Large intestine (tissue), 3 donors: ENCODE measurements around the gene RPL31. TPM values are rescaled to one million over a fixed set of nuclear protein-coding genes. Genes with fewer than 3 reads are reported as not detected.

Experiments
- DNase-seq, 2 donors: peaks; one replicate each; pipeline versions ENCODE4 v3.0.0 to v3.0.0-alpha.2; 2013
- H3K27ac ChIP-seq: one replicate; pipeline ENCODE4 v1.5.1; 2013; ENCODE audit warnings: low read length
- H3K27me3 ChIP-seq: 2 replicates; pipeline ENCODE4 v1.6.1; 2013; ENCODE audit warnings: low read length; ENCODE audit not compliant: control insufficient read depth, insufficient read depth
- H3K36me3 ChIP-seq: 2 replicates; pipeline ENCODE4 v1.6.1; 2013; ENCODE audit warnings: low read length; ENCODE audit not compliant: control insufficient read depth, insufficient read depth
- H3K4me1 ChIP-seq: one replicate; pipeline ENCODE4 v1.6.1; 2013; ENCODE audit warnings: low read length; ENCODE audit not compliant: control insufficient read depth, insufficient read depth
- H3K4me3 ChIP-seq: one replicate; pipeline ENCODE4 v1.5.1; 2013; ENCODE audit warnings: low read length
- H3K9me3 ChIP-seq: one replicate; pipeline ENCODE4 v1.6.1; 2013; ENCODE audit warnings: mild to moderate bottlenecking, low read depth, low read length, moderate library complexity; ENCODE audit not compliant: control insufficient read depth
- WGBS: methylation state at CpG from one replicate; pipeline ENCODE4 v1.1.5; 2013; ENCODE audit warnings: low lambda C conversion rate; ENCODE audit not compliant: insufficient coverage; 5-methylcytosine and 5-hydroxymethylcytosine counted together
- polyA plus RNA-seq: library from polyadenylated mRNA; unstranded; fragments of 120-200 nt; gene quantifications from one replicate; pipeline ENCODE4 v1.2.1, GENCODE V29; 2013

Gene RPL31
- polyA plus RNA-seq, 1 donor: 4,666 TPM

- no peaks in the 10 kb centered on the region for H3K4me1 ChIP-seq
- WGBS: no CpG with 5 or more reads among the region's 16 CpGs
- no peaks in the 10 kb centered on the region for H3K9me3 ChIP-seq
- no peak overlapping the region for H3K27ac ChIP-seq
- peaks cover 23% of the 10 kb centered on the region for H3K36me3 ChIP-seq
- DNase-seq: no peak
- no peak overlapping the region for H3K4me3 ChIP-seq
- H3K27me3 ChIP-seq: no peaks in the 10 kb centered on the region
Measured at GRCh38 chr2:101022221-101022620, 20.1 kb downstream of the RPL31 start.

GRCh38 chr2:101023327-101024107 is 21.4 kb downstream of the RPL31 start:
- Histone ChIP-seq H3K36me3 (peaks cover 23% of the 10 kb centered on the region), H3K27ac (no peak overlapping the region), H3K4me3 (no peak overlapping the region), H3K9me3 (no peaks in the 10 kb centered on the region), H3K4me1 (no peaks in the 10 kb centered on the region), H3K27me3 (no peaks in the 10 kb centered on the region)
- no CpG with 5 or more reads among the region's 6 CpGs for WGBS
- DNase-seq: no peak

GRCh38 chr2:101025561-101025960 is 23.5 kb downstream of the RPL31 start:
- Histone ChIP-seq H3K36me3 (peaks cover 15% of the 10 kb centered on the region), H3K27ac (no peak overlapping the region), H3K9me3 (no peaks in the 10 kb centered on the region), H3K27me3 (no peaks in the 10 kb centered on the region), H3K4me1 (no peaks in the 10 kb centered on the region), H3K4me3 (no peak overlapping the region)
- no peak for DNase-seq
- 94% methylated on average over 2 of the region's 6 CpGs for WGBS

- WGBS: 7% methylated on average over 3 of the region's 9 CpGs
- Histone ChIP-seq H3K27me3 (no peaks in the 10 kb centered on the region), H3K36me3 (peaks cover 8% of the 10 kb centered on the region), H3K9me3 (no peaks in the 10 kb centered on the region), H3K4me1 (no peaks in the 10 kb centered on the region), H3K4me3 (no peak overlapping the region), H3K27ac (no peak overlapping the region)
- peak in 1 of 2 donors; percentile 39 for DNase-seq
Measured at GRCh38 chr2:101026253-101026701, 24.2 kb downstream of the RPL31 start.

- Histone ChIP-seq H3K9me3 (no peaks in the 10 kb centered on the region), H3K4me3 (no peak overlapping the region), H3K27me3 (no peaks in the 10 kb centered on the region), H3K27ac (no peak overlapping the region), H3K4me1 (no peaks in the 10 kb centered on the region), H3K36me3 (peaks cover 6% of the 10 kb centered on the region)
- DNase-seq: no peak
- WGBS: 80% methylated on average over 1 of the region's 15 CpGs
Measured at GRCh38 chr2:101026923-101027469, 24.9 kb downstream of the RPL31 start.

GRCh38 chr2:101027852-101028251 is 25.8 kb downstream of the RPL31 start:
- H3K27ac ChIP-seq: no peak overlapping the region
- WGBS: no CpG with 5 or more reads among the region's 8 CpGs
- no peak overlapping the region for H3K4me3 ChIP-seq
- H3K4me1 ChIP-seq: no peaks in the 10 kb centered on the region
- H3K9me3 ChIP-seq: no peaks in the 10 kb centered on the region
- H3K27me3 ChIP-seq: no peaks in the 10 kb centered on the region
- no peak for DNase-seq
- peaks cover 6% of the 10 kb centered on the region for H3K36me3 ChIP-seq

GRCh38 chr2:101030866-101031554 is 28.9 kb downstream of the RPL31 start:
- Histone ChIP-seq H3K4me3 (no peak overlapping the region), H3K36me3 (peaks cover 22% of the 10 kb centered on the region), H3K27ac (no peak overlapping the region), H3K27me3 (no peaks in the 10 kb centered on the region), H3K9me3 (no peaks in the 10 kb centered on the region), H3K4me1 (no peaks in the 10 kb centered on the region)
- no CpG with 5 or more reads among the region's 10 CpGs for WGBS
- DNase-seq: no peak

GRCh38 chr2:101032084-101032776 is 30.1 kb downstream of the RPL31 start:
- H3K4me3 ChIP-seq: no peak overlapping the region
- H3K27ac ChIP-seq: no peak overlapping the region
- no peak for DNase-seq
- WGBS: no CpG with 5 or more reads among the region's 15 CpGs
- H3K27me3 ChIP-seq: no peaks in the 10 kb centered on the region
- H3K9me3 ChIP-seq: no peaks in the 10 kb centered on the region
- H3K4me1 ChIP-seq: no peaks in the 10 kb centered on the region
- peaks cover 28% of the 10 kb centered on the region for H3K36me3 ChIP-seq

- no peaks in the 10 kb centered on the region for H3K4me1 ChIP-seq
- WGBS: no CpG with 5 or more reads among the region's 2 CpGs
- DNase-seq: no peak
- no peaks in the 10 kb centered on the region for H3K27me3 ChIP-seq
- no peaks in the 10 kb centered on the region for H3K9me3 ChIP-seq
- no peak overlapping the region for H3K4me3 ChIP-seq
- no peak overlapping the region for H3K27ac ChIP-seq
- peaks cover 35% of the 10 kb centered on the region for H3K36me3 ChIP-seq
Measured at GRCh38 chr2:101036562-101036961, 34.5 kb downstream of the RPL31 start.

- DNase-seq: no peak
- no peaks in the 10 kb centered on the region for H3K27me3 ChIP-seq
- no peaks in the 10 kb centered on the region for H3K9me3 ChIP-seq
- 83% methylated on average over 1 of the region's 19 CpGs for WGBS
- H3K27ac ChIP-seq: no peak overlapping the region
- no peak overlapping the region for H3K4me3 ChIP-seq
- peaks cover 35% of the 10 kb centered on the region for H3K36me3 ChIP-seq
- no peaks in the 10 kb centered on the region for H3K4me1 ChIP-seq
Measured at GRCh38 chr2:101037161-101037755, 35.2 kb downstream of the RPL31 start.
